GM18502 (cell line): ENCODE results near the gene CELF5.
"Not testable (repeated sequence)": the region's sequence is repeated elsewhere in the genome, so short reads cannot be mapped to it uniquely, and the experiment has no call there.

Experiments used
- ATAC-seq: cut with Tn5 transposase; IDR thresholded peaks from one replicate; pipeline ENCODE4 v1.9.1; 2021; ENCODE audit warnings: mild to moderate bottlenecking; ENCODE audit not compliant: unreplicated experiment, poor library complexity

The CELF5 gene

DNA sequence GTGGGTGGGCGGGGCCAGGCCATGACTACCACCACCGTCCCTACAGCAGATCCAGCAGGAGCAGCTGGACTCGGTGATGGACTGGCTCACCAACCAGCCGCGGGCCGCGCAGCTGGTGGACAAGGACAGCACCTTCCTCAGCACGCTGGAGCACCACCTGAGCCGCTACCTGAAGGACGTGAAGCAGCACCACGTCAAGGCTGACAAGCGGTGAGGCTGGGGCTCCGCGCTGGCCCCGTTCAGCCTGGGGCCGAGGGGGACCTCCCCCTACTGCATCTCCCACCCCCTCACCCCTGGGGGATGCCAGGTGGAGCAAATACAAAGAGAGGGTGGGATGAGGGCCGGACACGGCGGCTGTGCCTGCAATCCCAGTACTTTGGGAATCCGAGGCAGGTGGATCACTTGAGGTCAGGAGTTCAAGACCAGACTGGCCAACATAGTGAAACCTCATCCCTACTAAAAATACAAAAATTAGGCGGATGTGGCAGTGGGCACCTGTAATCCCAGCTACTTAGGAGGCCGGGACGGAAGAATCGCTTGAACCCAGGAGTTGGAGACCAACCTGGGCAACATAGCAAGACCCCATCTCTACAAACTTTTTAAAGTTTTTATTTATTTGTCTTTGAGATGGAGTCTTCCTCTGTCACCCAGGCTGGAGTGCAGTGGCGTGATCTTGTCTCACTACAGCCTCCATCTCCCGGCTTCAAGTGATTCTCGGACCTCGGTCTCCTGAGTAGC, 18.1 kb upstream of the CELF5 start:
- ATAC-seq = no peak

GRCh38 chr19:3207461-3208242, 16.8 kb upstream of the CELF5 start:
- ATAC-seq = no peak

DNA sequence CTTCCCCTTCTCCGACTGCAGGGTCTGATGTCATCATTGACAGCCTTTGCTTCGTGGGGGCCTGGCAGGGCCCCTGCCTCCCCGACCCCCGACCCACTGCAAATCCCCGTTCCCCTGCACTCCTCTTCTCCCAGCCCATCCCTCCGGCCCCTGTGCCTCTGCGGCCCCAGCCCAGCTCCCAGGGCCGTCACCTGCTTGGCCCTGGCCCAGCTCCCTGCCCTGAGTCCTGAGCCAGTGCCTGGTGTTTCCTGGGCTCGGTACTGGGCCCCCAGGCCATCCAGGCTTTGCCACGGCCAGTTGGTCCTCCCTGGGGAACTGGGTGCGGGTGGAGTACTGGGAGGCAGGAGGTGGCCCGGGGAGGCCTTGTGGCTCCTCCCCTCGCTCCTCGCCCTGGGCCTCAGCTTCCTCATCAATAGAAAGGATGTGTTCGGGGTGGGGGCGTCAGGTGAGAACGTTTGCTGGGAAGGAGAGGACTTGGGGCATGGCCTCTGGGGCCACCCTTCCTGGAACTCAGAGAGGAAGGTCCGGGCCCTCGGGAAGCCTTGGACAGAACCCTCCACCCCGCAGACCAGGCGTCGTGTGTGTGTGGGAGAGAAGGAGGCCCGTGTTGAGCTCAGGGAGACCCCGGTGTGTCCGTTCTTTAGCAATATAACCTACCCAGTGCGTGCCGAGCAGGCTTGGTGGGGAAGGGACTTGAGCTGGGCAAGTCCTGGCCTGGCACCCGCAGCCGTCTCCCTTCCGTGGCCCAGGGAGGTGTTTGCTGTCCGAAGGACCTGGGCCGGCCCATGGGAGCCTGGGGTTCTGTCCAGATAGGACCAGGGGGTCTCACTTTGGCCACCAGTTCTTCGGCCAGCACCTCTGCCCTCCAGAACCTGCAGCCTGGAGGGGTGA, 15.9 kb upstream of the CELF5 start:
- no peak for ATAC-seq

GRCh38 chr19:3210347-3211017, 14.0 kb upstream of the CELF5 start:
- ATAC-seq = no peak

GRCh38 chr19:3211191-3211590, 13.3 kb upstream of the CELF5 start:
- no peak for ATAC-seq

DNA sequence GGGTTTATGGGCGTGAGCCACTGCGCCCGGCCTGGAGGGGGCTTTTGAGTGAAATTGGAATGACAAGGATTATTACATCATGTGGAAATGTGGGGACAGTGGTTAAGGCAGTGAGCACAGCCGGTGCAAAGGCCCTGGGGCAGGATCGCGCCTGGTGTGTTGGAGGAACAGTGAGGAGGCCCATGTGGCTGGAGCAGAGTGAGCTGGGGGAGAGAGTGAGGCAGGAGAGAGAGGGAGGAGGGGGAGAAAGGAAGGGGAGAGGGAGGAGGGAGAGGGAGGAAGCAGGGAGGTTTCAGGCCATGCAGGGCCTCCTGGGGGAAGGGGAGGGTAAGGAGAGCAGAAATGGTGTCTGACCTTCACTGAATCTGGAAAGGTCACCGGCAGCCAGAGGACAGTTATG, 11.3 kb upstream of the CELF5 start:
- ATAC-seq = no peak

GRCh38 chr19:3216874-3217273, 7.6 kb upstream of the CELF5 start:
- ATAC-seq = no peak

- ATAC-seq = no peak
Measured at GRCh38 chr19:3220576-3220975, 3.9 kb upstream of the CELF5 start.

- ATAC-seq = not testable (repeated sequence)
Measured at GRCh38 chr19:3221576-3221975, 2.9 kb upstream of the CELF5 start.

DNA sequence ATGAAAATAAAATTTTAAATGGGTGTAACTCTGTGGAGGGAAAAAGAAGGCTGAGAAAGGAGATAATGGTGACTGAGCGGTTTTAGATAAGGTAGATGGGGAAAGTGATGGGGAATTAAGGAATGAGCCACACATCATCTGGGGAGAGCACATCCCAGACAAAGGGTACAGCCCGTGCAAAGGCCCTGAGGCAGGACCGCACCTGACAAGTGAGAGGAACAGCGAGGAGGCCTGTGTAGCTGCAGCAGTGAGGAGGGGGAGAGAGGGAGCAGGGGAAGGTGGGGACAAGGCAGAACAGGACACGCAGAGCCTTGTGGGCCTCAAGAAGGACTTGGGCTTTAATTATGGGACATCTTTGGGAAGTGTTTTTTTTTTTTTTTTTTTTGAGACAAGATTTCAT, 1.8 kb upstream of the CELF5 start:
- no peak for ATAC-seq

GRCh38 chr19:3225169-3225485, 666 bp downstream of the CELF5 start:
- no peak for ATAC-seq

DNA sequence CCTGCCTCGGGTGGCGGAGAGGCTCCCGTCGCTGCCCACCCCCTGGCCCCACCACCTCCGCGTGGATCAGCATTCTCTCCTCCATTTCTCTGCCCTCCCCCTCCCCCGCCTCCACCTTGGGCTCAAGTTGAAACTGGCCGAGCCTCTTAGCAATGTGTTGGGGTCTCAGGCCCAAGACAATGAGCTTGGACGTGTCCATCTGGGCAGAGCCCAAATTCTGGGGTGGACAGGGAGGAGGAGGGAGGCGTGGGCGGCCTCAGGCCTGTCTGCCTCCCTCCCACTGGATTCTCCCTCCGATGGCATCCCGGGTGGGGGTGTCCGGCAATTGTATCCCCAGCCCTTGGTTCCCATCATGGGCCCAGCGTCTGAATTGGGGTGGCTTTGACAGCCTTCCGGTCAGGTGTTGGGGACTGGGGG, 1.2 kb downstream of the CELF5 start:
- no peak for ATAC-seq

GRCh38 chr19:3227054-3227626, 2.7 kb downstream of the CELF5 start:
- no peak for ATAC-seq

- ATAC-seq = no peak
Measured at GRCh38 chr19:3229346-3229743, 4.9 kb downstream of the CELF5 start.

- ATAC-seq = no peak
Measured at GRCh38 chr19:3229888-3230496, 5.5 kb downstream of the CELF5 start.

GRCh38 chr19:3231288-3231687, 6.8 kb downstream of the CELF5 start:
- no peak for ATAC-seq

DNA sequence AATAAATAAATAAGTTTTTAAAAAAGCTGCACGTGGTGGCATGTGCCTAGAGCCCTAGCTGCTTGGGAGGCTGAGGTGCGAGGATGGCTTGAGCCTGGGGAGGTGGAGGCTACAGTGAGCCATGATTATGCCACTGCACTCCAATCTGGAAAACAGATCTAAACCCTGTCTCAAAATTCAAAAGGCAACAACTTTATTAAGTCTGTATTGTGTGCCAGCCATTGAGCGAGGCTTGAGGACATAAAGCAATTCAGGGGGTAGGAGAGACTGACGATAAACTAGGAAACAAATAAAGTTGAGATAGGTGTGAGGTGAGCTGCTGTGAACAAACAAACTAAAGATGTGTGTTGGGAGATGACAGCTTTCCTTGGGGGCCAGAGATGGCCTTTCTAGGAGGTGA, 8.7 kb downstream of the CELF5 start:
- ATAC-seq = no peak

GRCh38 chr19:3233831-3234230, 9.4 kb downstream of the CELF5 start:
- ATAC-seq = no peak

DNA sequence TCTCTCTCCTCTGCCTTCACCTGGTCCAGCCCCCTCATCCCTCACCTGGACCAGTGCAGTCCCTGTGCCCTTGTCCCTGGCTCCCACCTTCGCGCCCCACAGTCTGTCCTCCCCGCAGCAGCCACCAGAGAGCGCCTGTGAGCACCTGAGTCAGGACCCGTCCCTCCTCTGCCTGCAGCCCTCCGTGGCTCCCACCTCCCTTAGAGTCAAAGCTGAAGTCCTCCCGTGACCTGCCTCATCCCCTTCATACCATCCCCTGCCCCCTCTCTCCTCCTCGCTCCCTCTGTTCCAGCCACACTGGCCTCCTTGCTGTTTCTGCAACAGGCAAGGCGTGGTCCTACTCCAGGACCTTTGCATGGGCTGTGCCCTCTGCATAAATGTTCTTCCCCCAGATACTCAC, 10.3 kb downstream of the CELF5 start:
- no peak for ATAC-seq

DNA sequence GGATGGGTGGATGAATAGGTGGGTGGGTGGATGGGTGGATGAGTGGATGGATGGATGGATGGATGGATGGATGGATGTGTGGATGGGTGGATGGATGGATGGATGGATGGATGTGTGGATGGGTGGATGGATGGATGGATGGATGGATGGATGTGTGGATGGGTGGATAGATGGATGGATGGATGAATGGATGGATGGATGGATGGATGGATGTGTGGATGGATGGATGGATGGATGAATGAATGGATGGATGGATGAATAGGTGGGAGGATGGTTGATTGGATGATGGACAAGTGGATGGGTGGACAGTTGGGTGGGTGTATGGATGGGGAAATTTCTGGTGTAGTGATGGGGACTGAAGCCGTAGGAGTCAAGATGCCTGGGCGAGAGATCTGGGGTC, 11.1 kb downstream of the CELF5 start:
- ATAC-seq = not testable (repeated sequence)
